NCI-H446 (cell line): ENCODE measurements around the gene ASPHD1.
"Not testable (repeated sequence)": the region's sequence is repeated elsewhere in the genome, so short reads cannot be mapped to it uniquely, and the experiment has no call there.

ENCODE experiments used
- DNase-seq, 2 experiments: peaks; one replicate each; lab custom pipeline; 2025; lab: John Stamatoyannopoulos, UW

ASPHD1 gene

GRCh38 chr16:29908719-29909220, 8.5 kb downstream of the ASPHD1 start:
- DNase-seq = no peak

GRCh38 chr16:29909391-29909790, 9.1 kb downstream of the ASPHD1 start:
- no peak for DNase-seq

GRCh38 chr16:29909851-29910250, 9.6 kb downstream of the ASPHD1 start:
- DNase-seq = not testable (repeated sequence)

- no peak for DNase-seq
Observed at GRCh38 chr16:29910819-29911675, 10.8 kb downstream of the ASPHD1 start.

GRCh38 chr16:29911676-29912010, 11.4 kb downstream of the ASPHD1 start:
- DNase-seq = no peak

- no peak for DNase-seq
Observed at GRCh38 chr16:29912087-29912486, 11.8 kb downstream of the ASPHD1 start.

GRCh38 chr16:29913514-29913913, 13.2 kb downstream of the ASPHD1 start:
- DNase-seq = no peak

- DNase-seq = no peak
Observed at GRCh38 chr16:29915590-29916247, 15.4 kb downstream of the ASPHD1 start.

GRCh38 chr16:29916979-29917378, 16.7 kb downstream of the ASPHD1 start:
- no peak for DNase-seq

- DNase-seq = no peak
Observed at GRCh38 chr16:29920288-29921033, 20.2 kb downstream of the ASPHD1 start.

GRCh38 chr16:29921034-29921385, 20.7 kb downstream of the ASPHD1 start:
- no peak for DNase-seq

- no peak for DNase-seq
Observed at GRCh38 chr16:29922326-29922725, 22.0 kb downstream of the ASPHD1 start.

GRCh38 chr16:29922986-29923501, 22.8 kb downstream of the ASPHD1 start:
- no peak for DNase-seq

- DNase-seq = no peak
Observed at GRCh38 chr16:29925105-29925756, 24.9 kb downstream of the ASPHD1 start.

GRCh38 chr16:29925781-29926710, 25.8 kb downstream of the ASPHD1 start, which contains the start of gene KCTD13:
Gene KCTD13 (minus strand): TSS chr16:29926226. CDS start chr16:29926033, 193 bp downstream.
- peak; percentile 55 to 90 for DNase-seq

- DNase-seq = peak in 1 of 2 experiments; percentile 28
Observed at GRCh38 chr16:29926711-29927052, 26.4 kb downstream of the ASPHD1 start.

- peak in 1 of 2 experiments; percentile 34 for DNase-seq
Observed at GRCh38 chr16:29927070-29927905, 27.0 kb downstream of the ASPHD1 start.

GRCh38 chr16:29931750-29932149, 31.5 kb downstream of the ASPHD1 start:
- DNase-seq = not testable (repeated sequence)

- DNase-seq = no peak
Observed at GRCh38 chr16:29940656-29941055, 40.4 kb downstream of the ASPHD1 start.
